ENCODE data around the gene PEPD.

DNA sequence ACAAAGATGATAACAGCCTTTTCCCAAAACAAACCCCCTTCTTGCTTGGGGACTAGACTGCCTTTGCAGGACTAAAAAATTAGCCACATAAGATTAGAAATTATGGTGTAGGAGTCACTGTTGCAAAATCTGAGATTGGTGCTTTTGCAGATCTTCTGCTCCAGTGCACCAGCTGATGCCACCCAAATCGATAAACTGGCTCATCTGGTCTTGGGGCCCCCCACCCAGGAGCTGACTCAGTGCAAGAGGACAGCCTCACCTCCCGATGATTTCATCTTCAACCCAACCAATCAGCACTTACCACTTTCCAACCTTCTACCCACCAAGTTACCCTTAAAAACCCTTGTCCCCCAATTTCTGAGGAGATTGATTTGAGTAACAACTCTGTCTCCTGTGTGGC is 47.1 kb upstream of the PEPD start:
- TF ChIP-seq ARNT (IDR thresholded peaks at IDR 0.05), result no peak
- no peak for TF ChIP-seq L3MBTL2 (conservative IDR thresholded peaks at IDR 0.05)
- no peak for TF ChIP-seq BHLHE40 (IDR thresholded peaks at IDR 0.05; ENCODE audit: borderline replicate concordance)
- no peak for TF ChIP-seq FOXA1 (IDR thresholded peaks at IDR 0.05)
- TF ChIP-seq FOXM1 (IDR thresholded peaks at IDR 0.05; ENCODE audit: borderline replicate concordance), result no peak
- no peak for TF ChIP-seq SUZ12 (IDR thresholded peaks at IDR 0.05)
- no peak for TF ChIP-seq SP1 (IDR thresholded peaks at IDR 0.05)
- TF ChIP-seq FOXK2 (IDR thresholded peaks at IDR 0.05), result no peak
- no peak for TF ChIP-seq TARDBP (IDR thresholded peaks at IDR 0.05)
- TF ChIP-seq, protein P1, sequence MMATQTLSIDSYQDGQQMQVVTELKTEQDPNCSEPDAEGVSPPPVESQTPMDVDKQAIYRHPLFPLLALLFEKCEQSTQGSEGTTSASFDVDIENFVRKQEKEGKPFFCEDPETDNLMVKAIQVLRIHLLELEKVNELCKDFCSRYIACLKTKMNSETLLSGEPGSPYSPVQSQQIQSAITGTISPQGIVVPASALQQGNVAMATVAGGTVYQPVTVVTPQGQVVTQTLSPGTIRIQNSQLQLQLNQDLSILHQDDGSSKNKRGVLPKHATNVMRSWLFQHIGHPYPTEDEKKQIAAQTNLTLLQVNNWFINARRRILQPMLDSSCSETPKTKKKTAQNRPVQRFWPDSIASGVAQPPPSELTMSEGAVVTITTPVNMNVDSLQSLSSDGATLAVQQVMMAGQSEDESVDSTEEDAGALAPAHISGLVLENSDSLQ (IDR thresholded peaks at IDR 0.05), result no peak
- TF ChIP-seq NFRKB (IDR thresholded peaks at IDR 0.05), result no peak
- TF ChIP-seq ZNF384 (IDR thresholded peaks at IDR 0.05), result no peak

Measured in HEK293T (cell line).